Measurements from ENCODE around the gene MYOM3. TPM values are rescaled to one million over a fixed set of nuclear protein-coding genes. Genes with fewer than 3 reads are reported as not detected.

MYOM3 gene
- polyA plus RNA-seq, 1 experiment, result not detected

DNA sequence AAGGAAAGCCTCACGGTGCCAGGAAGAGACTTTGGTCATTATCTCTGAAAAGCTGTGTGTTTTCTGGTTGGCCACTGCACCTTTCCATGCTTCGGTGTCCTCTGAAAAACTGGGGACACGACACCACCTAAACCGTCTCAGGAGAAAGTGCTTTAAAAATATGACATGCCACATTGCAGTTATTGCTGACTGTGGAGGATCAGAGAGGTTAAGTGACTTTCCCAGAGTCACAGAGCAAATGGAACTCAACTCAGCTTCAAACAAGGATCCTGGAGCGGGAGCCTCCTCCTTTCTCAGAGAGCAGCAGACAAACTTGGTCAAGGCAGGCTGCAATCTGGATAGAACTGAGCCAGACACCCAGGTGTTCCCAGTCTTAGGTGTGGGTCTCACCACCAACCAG lies 13.8 kb downstream of the MYOM3 start:
- H3K27me3 ChIP-seq (ENCODE audit: control insufficient read depth, insufficient read depth, low read length), result peaks cover 17% of the 10 kb centered on the region
- CTCF ChIA-PET, result no interaction called here
- TF ChIP-seq, protein P1, sequence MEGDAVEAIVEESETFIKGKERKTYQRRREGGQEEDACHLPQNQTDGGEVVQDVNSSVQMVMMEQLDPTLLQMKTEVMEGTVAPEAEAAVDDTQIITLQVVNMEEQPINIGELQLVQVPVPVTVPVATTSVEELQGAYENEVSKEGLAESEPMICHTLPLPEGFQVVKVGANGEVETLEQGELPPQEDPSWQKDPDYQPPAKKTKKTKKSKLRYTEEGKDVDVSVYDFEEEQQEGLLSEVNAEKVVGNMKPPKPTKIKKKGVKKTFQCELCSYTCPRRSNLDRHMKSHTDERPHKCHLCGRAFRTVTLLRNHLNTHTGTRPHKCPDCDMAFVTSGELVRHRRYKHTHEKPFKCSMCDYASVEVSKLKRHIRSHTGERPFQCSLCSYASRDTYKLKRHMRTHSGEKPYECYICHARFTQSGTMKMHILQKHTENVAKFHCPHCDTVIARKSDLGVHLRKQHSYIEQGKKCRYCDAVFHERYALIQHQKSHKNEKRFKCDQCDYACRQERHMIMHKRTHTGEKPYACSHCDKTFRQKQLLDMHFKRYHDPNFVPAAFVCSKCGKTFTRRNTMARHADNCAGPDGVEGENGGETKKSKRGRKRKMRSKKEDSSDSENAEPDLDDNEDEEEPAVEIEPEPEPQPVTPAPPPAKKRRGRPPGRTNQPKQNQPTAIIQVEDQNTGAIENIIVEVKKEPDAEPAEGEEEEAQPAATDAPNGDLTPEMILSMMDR (IDR thresholded peaks at IDR 0.05; ENCODE audit: low read depth, low read length), result no peak
- no peak overlapping the region for H3K4me3 ChIP-seq (ENCODE audit: low read depth, low read length)
- H3K27ac ChIP-seq (ENCODE audit: low read depth, low read length), result no peak overlapping the region
- no peaks in the 10 kb centered on the region for H3K9me3 ChIP-seq (ENCODE audit: control insufficient read depth, insufficient read depth, low read length)
- POLR2A ChIA-PET, result no interaction called here
- DNase-seq (ENCODE audit: low read depth, low spot score), result no peak

DNA sequence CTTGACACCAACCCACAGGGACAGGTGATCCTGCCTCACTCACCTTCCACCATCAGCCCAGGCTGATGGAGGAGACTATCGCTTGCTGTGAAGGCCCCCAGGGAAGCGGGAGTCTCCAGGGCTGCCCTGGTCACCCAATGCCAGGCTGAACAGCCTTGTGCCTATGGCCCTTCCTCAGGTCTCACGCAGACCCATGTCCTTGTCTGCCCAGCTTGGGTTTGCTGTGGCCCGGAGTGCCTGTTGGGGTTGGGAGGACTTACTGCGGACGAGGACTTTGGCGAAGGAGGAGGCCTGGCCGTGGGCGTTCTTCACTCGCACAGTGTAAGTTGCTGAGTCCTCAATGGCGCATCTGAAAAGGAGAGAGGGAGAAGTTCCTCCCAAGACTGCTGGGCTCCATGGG lies 14.3 kb downstream of the MYOM3 start:
- no peaks in the 10 kb centered on the region; the same call in 1 of the 2 replicates for H3K9me3 ChIP-seq (ENCODE audit: control insufficient read depth, insufficient read depth, low read length)
- TF ChIP-seq, protein P1 (IDR thresholded peaks at IDR 0.05; ENCODE audit: low read depth, low read length), result no peak
- CTCF ChIA-PET, result no interaction called here
- no peak overlapping the region for H3K27ac ChIP-seq (ENCODE audit: low read depth, low read length)
- no peak overlapping the region for H3K4me3 ChIP-seq (ENCODE audit: low read depth, low read length)
- POLR2A ChIA-PET, result no interaction called here
- H3K27me3 ChIP-seq (ENCODE audit: control insufficient read depth, insufficient read depth, low read length), result peaks cover 19% of the 10 kb centered on the region
- no peak for DNase-seq (ENCODE audit: low read depth, low spot score)

DNA sequence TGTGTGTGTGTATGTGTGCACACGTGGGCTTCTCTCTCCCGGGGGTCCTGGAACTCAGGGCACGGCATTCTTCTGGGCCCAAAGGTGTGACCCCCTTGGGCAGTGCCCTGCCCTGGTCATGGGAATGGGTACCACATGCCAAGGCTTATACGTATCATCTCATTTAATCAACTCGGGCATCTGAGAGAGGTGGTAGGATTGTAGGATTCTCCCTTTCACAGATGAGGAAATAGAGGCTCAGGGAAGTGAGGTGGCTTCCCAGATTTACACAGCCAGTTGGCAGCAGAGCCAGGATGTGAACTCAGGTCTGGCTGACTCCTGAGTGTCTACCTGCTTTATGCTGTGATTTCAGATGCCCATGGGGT lies 15.2 kb downstream of the MYOM3 start:
- Histone ChIP-seq H3K9me3 (ENCODE audit: control insufficient read depth, insufficient read depth, low read length) (no peaks in the 10 kb centered on the region; the same call in 1 of the 2 replicates), H3K27me3 (ENCODE audit: control insufficient read depth, insufficient read depth, low read length) (peaks cover 19% of the 10 kb centered on the region), H3K27ac (ENCODE audit: low read depth, low read length) (no peak overlapping the region), H3K4me3 (ENCODE audit: low read depth, low read length) (no peak overlapping the region)
- TF ChIP-seq, protein P1 (IDR thresholded peaks at IDR 0.05; ENCODE audit: low read depth, low read length), result no peak
- ChIA-PET POLR2A (no interaction called here), CTCF (no interaction called here)
- DNase-seq (ENCODE audit: low read depth, low spot score), result no peak

DNA sequence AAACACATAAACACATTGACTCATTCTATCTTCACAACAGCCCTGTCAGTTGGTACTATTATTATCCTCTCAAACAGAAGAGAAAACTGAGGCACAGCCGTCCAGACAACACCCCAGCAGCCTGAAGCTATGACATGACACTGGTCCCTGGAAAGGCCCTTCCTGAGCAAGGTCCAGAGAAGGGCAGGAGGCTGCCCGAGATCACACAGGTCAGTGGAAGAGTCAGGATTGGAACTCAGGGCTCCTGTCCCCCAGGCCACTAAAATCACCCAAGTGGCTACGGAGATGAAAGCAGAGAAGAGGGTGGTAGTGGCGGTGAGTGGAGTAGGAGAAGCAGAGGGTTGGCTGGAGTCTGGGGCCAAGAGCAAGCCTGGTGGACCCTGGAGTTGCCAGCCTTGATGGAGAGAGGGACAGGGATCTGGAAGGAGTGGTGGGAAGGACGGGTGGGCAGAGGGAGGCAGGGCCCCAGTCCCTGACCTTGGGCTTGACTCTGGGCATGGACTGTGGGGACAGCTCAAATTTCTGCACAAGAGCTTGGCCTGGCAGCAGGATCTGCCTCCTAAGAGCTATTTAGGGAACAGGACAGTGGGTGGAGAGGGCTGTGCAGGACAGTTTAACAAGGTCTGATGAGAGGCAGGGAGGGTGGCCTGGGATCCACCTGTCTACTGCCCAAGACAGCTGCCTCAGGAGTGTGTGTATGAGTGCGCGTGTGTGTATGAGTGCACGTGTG lies 15.8 kb downstream of the MYOM3 start:
- Histone ChIP-seq H3K27ac (ENCODE audit: low read depth, low read length) (no peak overlapping the region), H3K27me3 (ENCODE audit: control insufficient read depth, insufficient read depth, low read length) (peaks cover 21% of the 10 kb centered on the region), H3K4me3 (ENCODE audit: low read depth, low read length) (no peak overlapping the region), H3K9me3 (ENCODE audit: control insufficient read depth, insufficient read depth, low read length) (no peaks in the 10 kb centered on the region; the same call in 1 of the 2 replicates)
- TF ChIP-seq, protein P1 (IDR thresholded peaks at IDR 0.05; ENCODE audit: low read depth, low read length), result no peak
- CTCF ChIA-PET, result no interaction called here
- no peak for DNase-seq (ENCODE audit: low read depth, low spot score)
- POLR2A ChIA-PET, result no interaction called here

DNA sequence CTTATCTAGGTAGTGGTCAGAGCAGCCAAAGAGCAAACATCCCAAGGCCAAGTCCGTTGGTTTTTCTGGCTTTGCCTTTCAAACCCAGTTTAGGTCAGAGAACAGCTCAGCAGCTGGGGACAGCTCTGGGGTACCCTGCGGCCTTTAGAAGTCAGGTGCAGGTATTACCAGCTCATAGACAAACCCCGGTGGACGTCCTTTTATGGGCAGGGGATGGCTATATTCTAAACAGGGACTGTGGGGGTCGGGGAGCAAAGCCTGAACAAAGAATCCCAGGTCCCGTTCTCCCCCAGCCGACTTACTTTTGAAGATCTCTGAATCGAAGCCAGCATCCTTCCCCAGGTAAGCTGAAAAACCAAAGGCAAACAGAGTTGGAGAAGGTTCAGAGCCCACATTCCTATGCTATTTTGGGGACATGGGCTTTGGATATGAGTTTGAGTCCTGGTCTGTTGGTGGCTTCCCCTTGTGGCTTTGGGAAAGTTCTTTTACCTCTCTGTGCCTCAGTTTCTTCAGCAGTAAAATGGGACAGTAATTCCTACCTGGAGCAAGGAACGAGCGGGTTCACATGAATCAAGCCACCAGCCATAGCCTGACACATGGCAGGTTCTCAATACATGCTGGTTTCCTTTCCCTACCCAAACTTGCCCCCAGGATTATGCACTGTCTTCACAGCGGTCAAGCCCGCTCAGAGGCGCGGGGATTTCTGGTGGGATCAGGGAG lies 16.6 kb downstream of the MYOM3 start:
- TF ChIP-seq, protein P1 (IDR thresholded peaks at IDR 0.05; ENCODE audit: low read depth, low read length), result no peak
- H3K27me3 ChIP-seq (ENCODE audit: control insufficient read depth, insufficient read depth, low read length), result peaks cover 22% of the 10 kb centered on the region
- no peak overlapping the region for H3K27ac ChIP-seq (ENCODE audit: low read depth, low read length)
- no peak for DNase-seq (ENCODE audit: low read depth, low spot score)
- POLR2A ChIA-PET, result no interaction called here
- no peak overlapping the region for H3K4me3 ChIP-seq (ENCODE audit: low read depth, low read length)
- CTCF ChIA-PET, result no interaction called here
- no peaks in the 10 kb centered on the region; the same call in 1 of the 2 replicates for H3K9me3 ChIP-seq (ENCODE audit: control insufficient read depth, insufficient read depth, low read length)
